CD4-positive, alpha-beta memory T cell (primary cell): Measurements from ENCODE around the gene ATP10A. TPM values are rescaled to one million over a fixed set of nuclear protein-coding genes. Genes with fewer than 3 reads are reported as not detected.

Experiments
- CTCF ChIA-PET: fragments of 350-600 bp; sonication (Branson Sonifier 250); formaldehyde crosslinking; loops from one replicate; lab custom pipeline; 2021; ENCODE audit warnings: inconsistent platforms; ENCODE audit not compliant: partially characterized antibody; lab: Charles Lee
- POLR2A ChIA-PET: fragments of 350-600 bp; sonication (Branson Sonifier 250); formaldehyde crosslinking; loops from one replicate; lab custom pipeline; 2021; ENCODE audit not compliant: partially characterized antibody; lab: Charles Lee
- DNase-seq, 5 donors: peaks; one replicate each; pipeline versions ENCODE4 v3.0.0 to v3.0.0-alpha.2; 2020 to 2022; ENCODE audit warnings: mixed read lengths in 1 of 5
- H3K27ac ChIP-seq: one replicate; pipeline ENCODE4 v1.7.0; 2013; ENCODE audit warnings: low read depth, low read length
- H3K27me3 ChIP-seq: 2 replicates; pipeline ENCODE4 v1.7.0; 2013; ENCODE audit warnings: mild to moderate bottlenecking, low read length, moderate library complexity; ENCODE audit not compliant: insufficient read depth
- H3K36me3 ChIP-seq: 2 replicates; pipeline ENCODE4 v1.7.0; 2013; ENCODE audit warnings: mild to moderate bottlenecking, low read length, moderate library complexity; ENCODE audit not compliant: insufficient read depth
- H3K4me1 ChIP-seq: 2 replicates; pipeline ENCODE4 v1.7.0; 2013; ENCODE audit warnings: mild to moderate bottlenecking, low read length, moderate library complexity; ENCODE audit not compliant: insufficient read depth
- H3K4me3 ChIP-seq, 2 donors: one replicate each; pipeline ENCODE4 v1.7.0; 2013; ENCODE audit warnings: low read length in 2 of 2, mild to moderate bottlenecking in 1 of 2
- H3K9me3 ChIP-seq, 2 donors: one replicate each; pipeline ENCODE4 v1.7.0; 2013; ENCODE audit warnings: low read length in 2 of 2, control low read depth in 1 of 2; ENCODE audit not compliant: control insufficient read depth in 1 of 2
- H3K27ac Mint-ChIP-seq, 7 donors: one replicate each; pipeline ENCODE4 v1.8.0; 2020 to 2021; ENCODE audit warnings: mixed read lengths in 7 of 7, mild to moderate bottlenecking in 6 of 7, inconsistent platforms in 3 of 7, moderate library complexity in 3 of 7
- H3K27me3 Mint-ChIP-seq, 2 donors: one replicate each; pipeline ENCODE4 v1.8.0; 2020 to 2021; ENCODE audit warnings: mixed read lengths in 2 of 2
- H3K36me3 Mint-ChIP-seq, 2 donors: one replicate each; pipeline ENCODE4 v1.8.0; 2020 to 2021; ENCODE audit warnings: mixed read lengths in 2 of 2, inconsistent platforms in 1 of 2, mild to moderate bottlenecking in 1 of 2
- H3K4me1 Mint-ChIP-seq, 4 donors: one replicate each; pipeline ENCODE4 v1.8.0; 2020 to 2021; ENCODE audit warnings: mixed read lengths in 4 of 4, mild to moderate bottlenecking in 1 of 4
- H3K4me3 Mint-ChIP-seq, 8 donors: one replicate each; pipeline ENCODE4 v1.8.0; 2020 to 2021; ENCODE audit warnings: mixed read lengths in 8 of 8, mild to moderate bottlenecking in 7 of 8, moderate library complexity in 6 of 8, inconsistent platforms in 3 of 8
- H3K9me3 Mint-ChIP-seq, 8 donors: one replicate each; pipeline ENCODE4 v1.8.0; 2020 to 2021; ENCODE audit warnings: mixed read lengths in 8 of 8, mild to moderate bottlenecking in 5 of 8, inconsistent platforms in 3 of 8, moderate library complexity in 1 of 8
- intact Hi-C: fragments of 100-400 bp; cut with micrococcal nuclease; formaldehyde crosslinking; loops from one replicate; pipeline ENCODE4 v1.15.1; 2023
- polyA plus RNA-seq, 2 donors: library from polyadenylated mRNA; unstranded; fragments of 300-500 nt; fragmentation: Illumina TruSeq; gene quantifications; one replicate each; pipeline ENCODE4 v1.2.3, GENCODE V29; 2021
- total RNA-seq, 2 experiments: library from RNA; stranded (reverse); gene quantifications; one replicate each; pipeline ENCODE4 v1.2.3, GENCODE V29; 2021

The ATP10A gene
- 10 to 100 TPM; 48.2 to 51.1 TPM for total RNA-seq
- polyA plus RNA-seq = 10 to 100 TPM in 1 of 2 donors, 1 to 10 TPM in 1; 2.7 to 11.2 TPM

- H3K9me3 Mint-ChIP-seq = no peaks in the 10 kb centered on the region
- POLR2A ChIA-PET = interaction anchor here (1.1 to 8.2 kb wide), 6 partner anchors 10 to 79 kb away, joined by 3 to 180 read pairs (median 23); no protein-coding TSS in a partner anchor
- Histone ChIP-seq H3K27me3 (no peaks in the 10 kb centered on the region), H3K4me3 (peak within 1 kb of the TSS; percentile 62 to 64), H3K36me3 (no peaks in the 10 kb centered on the region), H3K9me3 (no peaks in the 10 kb centered on the region), H3K27ac (peak within 1 kb of the TSS; percentile 63), H3K4me1 (peaks cover 35% of the 10 kb centered on the region)
- DNase-seq = peak; percentile 40 to 64 (median 43)
- H3K4me1 Mint-ChIP-seq = peaks cover 25 to 42% (median 33%) of the 10 kb centered on the region in 4 donors
- no peaks in the 10 kb centered on the region for H3K27me3 Mint-ChIP-seq
- intact Hi-C loops = loop anchor here (2.0 to 10.0 kb wide), 6 partner anchors 53 to 909 kb away; partner anchors contain the start of genes SNRPN and SNURF
- H3K4me3 Mint-ChIP-seq = peak within 1 kb of the TSS; percentile 88 to 97 (median 94)
- CTCF ChIA-PET = interaction anchor here (1.4 to 5.6 kb wide), 4 partner anchors 11 to 233 kb away, joined by 3 to 41 read pairs (median 19); no protein-coding TSS in a partner anchor
- peak within 1 kb of the TSS; percentile 96 to 98 (median 97) for H3K27ac Mint-ChIP-seq
- peaks cover 0 to 24% of the 10 kb centered on the region in 2 donors for H3K36me3 Mint-ChIP-seq
These were observed at the start of gene ATP10A for GRCh38 chr15:25863111-25863967. Gene ATP10A, minus strand, starts transcription at chr15:25863327. Its CDS starts 231 bp downstream, at chr15:25863096.

GRCh38 chr15:25912035-25912434 is 48.9 kb upstream of the ATP10A start:
- H3K9me3 ChIP-seq = no peaks in the 10 kb centered on the region
- no peaks in the 10 kb centered on the region for H3K27me3 ChIP-seq
- intact Hi-C loops = no loop called here
- no peak overlapping the region for H3K4me3 ChIP-seq
- no peak overlapping the region for H3K27ac ChIP-seq
- ChIA-PET CTCF (interaction anchor here (1.2 to 3.0 kb wide), 2 partner anchors 22 to 129 kb away, joined by 4 to 8 read pairs; no protein-coding TSS in a partner anchor), POLR2A (no interaction called here)
- Mint-ChIP-seq H3K27me3 (no peaks in the 10 kb centered on the region), H3K9me3 (no peaks in the 10 kb centered on the region), H3K27ac (no peak overlapping the region), H3K4me3 (no peak overlapping the region), H3K36me3 (no peaks in the 10 kb centered on the region), H3K4me1 (peaks cover 0 to 1% (median 0%) of the 10 kb centered on the region in 4 donors)
- no peaks in the 10 kb centered on the region for H3K4me1 ChIP-seq
- H3K36me3 ChIP-seq = no peaks in the 10 kb centered on the region
- DNase-seq = no peak

GRCh38 chr15:25910832-25911231 is 47.7 kb upstream of the ATP10A start:
- Mint-ChIP-seq H3K4me1 (peaks cover 0 to 1% (median 0%) of the 10 kb centered on the region in 4 donors), H3K4me3 (no peak overlapping the region), H3K27ac (no peak overlapping the region), H3K9me3 (no peaks in the 10 kb centered on the region), H3K27me3 (no peaks in the 10 kb centered on the region), H3K36me3 (no peaks in the 10 kb centered on the region)
- no peaks in the 10 kb centered on the region for H3K9me3 ChIP-seq
- H3K27me3 ChIP-seq = no peaks in the 10 kb centered on the region
- H3K4me3 ChIP-seq = no peak overlapping the region
- intact Hi-C loops = no loop called here
- POLR2A ChIA-PET = no interaction called here
- no peaks in the 10 kb centered on the region for H3K4me1 ChIP-seq
- H3K27ac ChIP-seq = no peak overlapping the region
- DNase-seq = no peak
- CTCF ChIA-PET = interaction anchor here (3.0 kb wide), 1 partner anchor 23 kb away, joined by 8 read pairs; no protein-coding TSS in a partner anchor
- H3K36me3 ChIP-seq = no peaks in the 10 kb centered on the region

- H3K4me1 ChIP-seq = no peaks in the 10 kb centered on the region
- no peak overlapping the region for H3K27ac ChIP-seq
- H3K27me3 ChIP-seq = no peaks in the 10 kb centered on the region
- no peak overlapping the region for H3K4me3 Mint-ChIP-seq
- ChIA-PET CTCF (no interaction called here), POLR2A (no interaction called here)
- H3K27ac Mint-ChIP-seq = no peak overlapping the region
- H3K4me3 ChIP-seq = no peak overlapping the region
- no peaks in the 10 kb centered on the region for H3K36me3 ChIP-seq
- H3K4me1 Mint-ChIP-seq = peaks cover 0 to 1% (median 0%) of the 10 kb centered on the region in 4 donors
- H3K36me3 Mint-ChIP-seq = no peaks in the 10 kb centered on the region
- H3K9me3 Mint-ChIP-seq = no peaks in the 10 kb centered on the region
- H3K9me3 ChIP-seq = no peaks in the 10 kb centered on the region
- intact Hi-C loops = no loop called here
- no peak for DNase-seq
- no peaks in the 10 kb centered on the region for H3K27me3 Mint-ChIP-seq
These were observed 46.7 kb upstream of the ATP10A start for GRCh38 chr15:25909806-25910205.

GRCh38 chr15:25909325-25909724 is 46.2 kb upstream of the ATP10A start:
- H3K4me3 Mint-ChIP-seq = no peak overlapping the region
- intact Hi-C loops = no loop called here
- Histone ChIP-seq H3K36me3 (no peaks in the 10 kb centered on the region), H3K4me1 (no peaks in the 10 kb centered on the region), H3K27me3 (no peaks in the 10 kb centered on the region), H3K27ac (no peak overlapping the region), H3K4me3 (no peak overlapping the region), H3K9me3 (no peaks in the 10 kb centered on the region)
- no peak for DNase-seq
- ChIA-PET POLR2A (no interaction called here), CTCF (no interaction called here)
- no peaks in the 10 kb centered on the region for H3K36me3 Mint-ChIP-seq
- no peaks in the 10 kb centered on the region for H3K9me3 Mint-ChIP-seq
- H3K27me3 Mint-ChIP-seq = no peaks in the 10 kb centered on the region
- no peak overlapping the region for H3K27ac Mint-ChIP-seq
- H3K4me1 Mint-ChIP-seq = peaks cover 0 to 1% (median 0%) of the 10 kb centered on the region in 4 donors

- ChIA-PET CTCF (no interaction called here), POLR2A (no interaction called here)
- H3K4me1 Mint-ChIP-seq = peaks cover 0 to 5% (median 4%) of the 10 kb centered on the region in 4 donors
- H3K4me3 ChIP-seq = no peak overlapping the region
- H3K4me3 Mint-ChIP-seq = no peak overlapping the region
- no peak overlapping the region for H3K27ac ChIP-seq
- no peaks in the 10 kb centered on the region for H3K4me1 ChIP-seq
- intact Hi-C loops = no loop called here
- DNase-seq = no peak
- H3K36me3 ChIP-seq = no peaks in the 10 kb centered on the region
- H3K9me3 Mint-ChIP-seq = no peaks in the 10 kb centered on the region
- H3K9me3 ChIP-seq = no peaks in the 10 kb centered on the region
- no peak overlapping the region for H3K27ac Mint-ChIP-seq
- H3K27me3 Mint-ChIP-seq = no peaks in the 10 kb centered on the region
- H3K36me3 Mint-ChIP-seq = no peaks in the 10 kb centered on the region
- H3K27me3 ChIP-seq = no peaks in the 10 kb centered on the region
These were observed 42.0 kb upstream of the ATP10A start for GRCh38 chr15:25905140-25905539.

GRCh38 chr15:25903024-25903581 is 40.0 kb upstream of the ATP10A start:
- peak overlapping the region in 3 of 7 donors; percentile 41 to 85 (median 66) for H3K27ac Mint-ChIP-seq
- H3K9me3 Mint-ChIP-seq = no peaks in the 10 kb centered on the region
- no peak for DNase-seq
- ChIA-PET POLR2A (no interaction called here), CTCF (interaction anchor here (1.0 to 1.1 kb wide), 2 partner anchors 30 to 31 kb away, joined by 3 read pairs; no protein-coding TSS in a partner anchor)
- Histone ChIP-seq H3K27ac (no peak overlapping the region), H3K4me1 (no peaks in the 10 kb centered on the region), H3K36me3 (no peaks in the 10 kb centered on the region), H3K9me3 (no peaks in the 10 kb centered on the region), H3K4me3 (no peak overlapping the region), H3K27me3 (no peaks in the 10 kb centered on the region)
- H3K27me3 Mint-ChIP-seq = no peaks in the 10 kb centered on the region
- H3K4me3 Mint-ChIP-seq = no peak overlapping the region
- intact Hi-C loops = loop anchor here (2.0 kb wide), 1 partner anchor 20 kb away; no protein-coding TSS in a partner anchor
- no peaks in the 10 kb centered on the region for H3K36me3 Mint-ChIP-seq
- peaks cover 0 to 5% (median 4%) of the 10 kb centered on the region in 4 donors for H3K4me1 Mint-ChIP-seq
